Esophagus squamous epithelium (tissue), 4 donors: ENCODE data around the gene RASAL2.

Experiments used
- POLR2A ChIP-seq, 4 donors: fragments of 450-650 bp; IDR thresholded peaks; one replicate each; pipeline ENCODE4 v1.6.1; 2017; ENCODE audit warnings: antibody characterized with exemption in 4 of 4, mild to moderate bottlenecking in 4 of 4, moderate library complexity in 3 of 4
- TF ChIP-seq, protein P1 (sequence below), 6 experiments: fragments of 450-650 bp in 4 of 6; fragments of 200-600 bp in 2 of 6; sonication (generic) in 2 of 6; IDR thresholded peaks; one replicate each; pipeline ENCODE4 v1.5.1; 2016 to 2019; ENCODE audit warnings: antibody characterized with exemption in 6 of 6, mild to moderate bottlenecking in 4 of 6, moderate library complexity in 4 of 6

DNA sequence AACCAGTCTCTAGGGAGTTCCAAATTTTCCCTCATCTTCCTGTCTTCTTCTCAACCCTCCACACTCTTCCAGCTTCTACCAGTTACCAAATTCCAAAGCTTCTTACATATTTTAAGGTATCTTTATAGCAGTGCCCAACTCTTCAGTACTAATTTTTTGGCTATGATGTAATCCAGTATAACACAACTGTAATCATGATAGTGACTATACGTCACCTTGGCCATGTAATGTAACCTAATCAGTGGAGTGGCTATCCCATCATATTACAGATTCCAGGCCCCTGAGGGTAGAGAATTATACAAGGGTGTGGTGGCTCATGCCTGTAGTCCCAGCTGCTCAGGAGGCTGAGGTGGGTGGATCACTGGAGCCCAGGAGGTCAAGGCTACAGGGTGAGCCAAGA lies 259.6 kb downstream of the RASAL2 start:
- TF ChIP-seq, protein P1, sequence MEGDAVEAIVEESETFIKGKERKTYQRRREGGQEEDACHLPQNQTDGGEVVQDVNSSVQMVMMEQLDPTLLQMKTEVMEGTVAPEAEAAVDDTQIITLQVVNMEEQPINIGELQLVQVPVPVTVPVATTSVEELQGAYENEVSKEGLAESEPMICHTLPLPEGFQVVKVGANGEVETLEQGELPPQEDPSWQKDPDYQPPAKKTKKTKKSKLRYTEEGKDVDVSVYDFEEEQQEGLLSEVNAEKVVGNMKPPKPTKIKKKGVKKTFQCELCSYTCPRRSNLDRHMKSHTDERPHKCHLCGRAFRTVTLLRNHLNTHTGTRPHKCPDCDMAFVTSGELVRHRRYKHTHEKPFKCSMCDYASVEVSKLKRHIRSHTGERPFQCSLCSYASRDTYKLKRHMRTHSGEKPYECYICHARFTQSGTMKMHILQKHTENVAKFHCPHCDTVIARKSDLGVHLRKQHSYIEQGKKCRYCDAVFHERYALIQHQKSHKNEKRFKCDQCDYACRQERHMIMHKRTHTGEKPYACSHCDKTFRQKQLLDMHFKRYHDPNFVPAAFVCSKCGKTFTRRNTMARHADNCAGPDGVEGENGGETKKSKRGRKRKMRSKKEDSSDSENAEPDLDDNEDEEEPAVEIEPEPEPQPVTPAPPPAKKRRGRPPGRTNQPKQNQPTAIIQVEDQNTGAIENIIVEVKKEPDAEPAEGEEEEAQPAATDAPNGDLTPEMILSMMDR (IDR thresholded peaks at IDR 0.05), result no peak
- no peak for TF ChIP-seq POLR2A (IDR thresholded peaks at IDR 0.05)
